PFSK-1 (cell line): Measurements from ENCODE around the gene BRME1.

Source experiments
- FOXP2 ChIP-seq: optimal IDR thresholded peaks from 2 replicates; pipeline ENCODE3; 2011; ENCODE audit warnings: borderline replicate concordance, control low read depth, inconsistent platforms; ENCODE audit not compliant: insufficient read depth; ENCODE audit errors: extremely low read length, extremely low read depth
- POLR2AphosphoS5 ChIP-seq: IDR thresholded peaks from 2 replicates; pipeline ENCODE4 v1.6.1; 2012; ENCODE audit warnings: low read depth, mild to moderate bottlenecking, control low read depth, low read length, moderate library complexity
- REST ChIP-seq, 2 experiments: IDR thresholded peaks; 2 replicates each; pipeline versions ENCODE4 v1.6.1 to v1.8.0; 2011 to 2012; ENCODE audit warnings: low read depth in 2 of 2, low read length in 2 of 2, control low read depth in 1 of 2, inconsistent platforms in 1 of 2, mild to moderate bottlenecking in 1 of 2, moderate library complexity in 1 of 2; ENCODE audit not compliant: insufficient read depth in 1 of 2
- SIN3A ChIP-seq: IDR thresholded peaks from 2 replicates; pipeline ENCODE4 v1.6.1; 2012; ENCODE audit warnings: mild to moderate bottlenecking, low read length, moderate library complexity, borderline replicate concordance; ENCODE audit not compliant: insufficient read depth
- TAF1 ChIP-seq: IDR thresholded peaks from 2 replicates; pipeline ENCODE4 v1.6.1; 2012; ENCODE audit warnings: low read length, control low read depth, borderline replicate concordance; ENCODE audit not compliant: insufficient read depth

The BRME1 gene

DNA sequence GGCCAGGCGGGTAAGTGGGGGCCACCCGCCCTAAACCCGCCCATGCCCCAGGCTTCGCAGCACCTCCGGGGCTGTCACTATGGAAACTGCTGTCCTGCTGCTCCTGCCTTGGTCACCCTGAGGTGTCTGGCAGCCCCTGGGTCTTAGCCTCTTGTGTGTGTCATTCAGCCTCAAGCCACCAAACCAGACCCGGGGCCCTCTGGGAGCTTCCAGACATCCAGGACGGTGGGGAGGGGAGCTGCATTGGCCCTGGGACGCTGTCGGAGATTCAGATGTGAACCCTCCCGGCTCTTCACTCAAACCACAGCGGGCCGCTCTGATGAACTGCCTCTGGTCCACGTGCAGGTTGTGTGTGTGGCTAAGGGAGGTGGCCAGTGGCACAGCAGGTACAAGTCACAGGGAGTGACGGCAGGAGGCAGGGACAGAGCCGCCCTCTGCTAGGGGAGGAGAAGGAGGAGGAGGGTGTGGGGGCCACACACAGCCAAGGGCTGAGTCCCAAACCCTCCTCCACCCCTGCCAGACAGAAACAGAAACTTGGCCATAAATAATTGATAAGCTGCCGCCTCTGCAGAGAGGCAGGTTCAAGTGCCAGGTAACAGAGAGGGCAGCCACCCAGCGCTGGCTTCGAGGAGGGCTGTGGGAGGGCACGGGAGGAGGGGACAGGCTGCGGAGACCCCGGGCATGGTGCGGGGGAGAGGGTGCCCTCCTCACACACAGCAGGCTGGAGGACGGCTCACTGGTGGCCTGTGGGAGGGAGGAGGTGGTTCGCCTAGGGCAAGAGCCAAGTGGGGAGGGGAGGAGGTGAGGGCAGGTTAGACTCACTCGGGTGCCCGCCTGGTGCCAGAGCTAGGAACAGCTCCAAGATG, 21.0 kb downstream of the BRME1 start:
- no peak for TF ChIP-seq REST (IDR thresholded peaks at IDR 0.05; ENCODE audit: insufficient read depth in 1 of 2, low read depth in 2 of 2, low read length in 2 of 2)
- no peak for TF ChIP-seq TAF1
- no peak for TF ChIP-seq FOXP2
- no peak for TF ChIP-seq SIN3A
- no peak for TF ChIP-seq POLR2AphosphoS5

GRCh38 chr19:13883516-13884064, 22.3 kb downstream of the BRME1 start:
- TF ChIP-seq REST (IDR thresholded peaks at IDR 0.05; ENCODE audit: insufficient read depth in 1 of 2, low read depth in 2 of 2, low read length in 2 of 2) (no peak), TAF1 (no peak), POLR2AphosphoS5 (no peak), SIN3A (no peak)

- TF ChIP-seq POLR2AphosphoS5 (no peak), TAF1 (no peak), SIN3A (no peak), FOXP2 (no peak), REST (IDR thresholded peaks at IDR 0.05; ENCODE audit: insufficient read depth in 1 of 2, low read depth in 2 of 2, low read length in 2 of 2) (no peak)
Observed at GRCh38 chr19:13882836-13883235, 23.1 kb downstream of the BRME1 start.

DNA sequence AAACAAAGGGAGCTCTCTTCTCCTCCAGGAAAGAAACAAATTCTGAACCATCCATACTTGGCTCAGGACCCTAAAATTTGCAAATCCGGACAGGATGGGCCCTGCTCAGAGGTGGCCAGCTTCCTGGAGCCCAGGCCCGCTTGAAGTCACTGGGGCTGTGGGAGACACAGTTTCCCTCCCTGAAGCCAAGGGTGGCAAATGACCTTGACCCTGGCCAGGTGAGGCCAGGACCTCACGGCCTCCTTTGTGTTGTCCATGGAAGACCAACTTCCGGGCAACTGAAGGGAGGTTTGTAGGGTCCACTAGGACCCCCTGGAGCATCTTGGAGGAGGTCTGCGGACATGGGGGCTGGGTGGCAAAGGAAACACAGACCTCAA, 23.5 kb downstream of the BRME1 start:
- TF ChIP-seq REST (IDR thresholded peaks at IDR 0.05; ENCODE audit: insufficient read depth in 1 of 2, low read depth in 2 of 2, low read length in 2 of 2) (no peak), FOXP2 (no peak), SIN3A (no peak), POLR2AphosphoS5 (no peak), TAF1 (no peak)
